HG02970 (cell line): ENCODE data around the gene RNF17.

ENCODE experiments used
- ATAC-seq: cut with Tn5 transposase; IDR thresholded peaks from one replicate; pipeline ENCODE4 v1.9.1; 2021; ENCODE audit warnings: mild to moderate bottlenecking, moderate library complexity, moderate number of reproducible peaks; ENCODE audit not compliant: unreplicated experiment, low FRiP score

RNF17 gene

GRCh38 chr13:24854311-24854710 lies 90.3 kb downstream of the RNF17 start:
- ATAC-seq: no peak

- ATAC-seq: no peak
These were observed 95.0 kb downstream of the RNF17 start for GRCh38 chr13:24858953-24859352.

DNA sequence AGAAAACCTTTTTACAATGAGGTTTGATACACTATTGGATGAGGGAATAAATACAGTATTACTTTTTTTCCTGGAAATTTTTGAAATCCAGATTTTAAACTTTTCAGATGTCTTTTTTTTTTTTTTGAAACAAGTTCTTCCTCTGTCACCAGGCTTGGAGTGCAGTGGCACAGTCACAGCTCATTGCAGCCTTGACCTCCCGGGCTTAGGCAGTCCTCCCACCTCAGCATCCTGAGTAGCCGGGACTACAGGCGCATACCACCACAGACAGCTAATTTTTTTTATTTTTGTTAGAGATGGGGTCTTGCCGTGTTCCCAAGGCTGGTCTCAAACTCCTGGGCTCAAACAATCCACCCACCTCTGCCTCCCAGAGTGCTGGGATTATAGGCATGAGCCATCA lies 96.8 kb downstream of the RNF17 start:
- ATAC-seq: no peak

GRCh38 chr13:24861617-24862362 lies 97.8 kb downstream of the RNF17 start:
- ATAC-seq: no peak

DNA sequence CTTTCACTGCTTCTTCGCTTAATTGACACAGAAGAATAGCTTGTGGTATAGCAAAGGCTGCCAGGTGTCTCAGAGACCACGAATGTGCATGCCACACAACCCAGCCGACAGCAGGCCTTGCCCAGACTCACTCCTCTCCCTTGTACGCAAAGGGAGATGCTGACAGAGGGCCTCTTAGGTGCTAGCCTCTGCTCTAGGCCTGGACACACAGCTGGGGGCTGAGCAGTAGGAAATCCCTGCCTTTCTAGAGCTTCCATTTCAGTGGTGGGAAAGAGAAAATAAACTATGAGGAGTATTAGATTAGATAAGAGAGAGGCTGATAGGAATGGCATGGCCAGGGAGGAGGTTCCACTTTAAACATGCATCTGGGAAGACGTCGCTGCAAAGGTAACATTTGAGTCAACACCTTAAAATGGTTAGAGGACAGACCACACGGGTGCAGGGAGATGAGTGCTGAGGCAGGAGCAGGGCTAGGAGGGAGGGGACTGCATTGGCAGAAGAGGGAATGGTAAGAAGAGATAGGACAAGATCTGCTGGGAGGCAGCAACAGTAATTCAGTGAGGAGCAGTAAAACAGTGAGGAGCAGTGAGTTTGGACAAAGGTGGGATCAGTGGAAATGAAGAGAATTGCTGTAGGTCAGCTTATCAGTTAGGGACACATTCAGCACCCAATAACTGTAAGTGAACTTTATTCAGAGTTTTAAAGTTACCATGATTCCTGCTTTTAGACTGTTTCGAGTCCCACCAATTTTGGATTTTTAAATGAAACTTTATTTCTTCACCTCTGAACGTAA lies 100.0 kb downstream of the RNF17 start:
- no peak for ATAC-seq

- ATAC-seq: no peak
These were observed 100.6 kb downstream of the RNF17 start for GRCh38 chr13:24864579-24864978.

- no peak for ATAC-seq
These were observed 101.4 kb downstream of the RNF17 start for GRCh38 chr13:24865163-24865953.

DNA sequence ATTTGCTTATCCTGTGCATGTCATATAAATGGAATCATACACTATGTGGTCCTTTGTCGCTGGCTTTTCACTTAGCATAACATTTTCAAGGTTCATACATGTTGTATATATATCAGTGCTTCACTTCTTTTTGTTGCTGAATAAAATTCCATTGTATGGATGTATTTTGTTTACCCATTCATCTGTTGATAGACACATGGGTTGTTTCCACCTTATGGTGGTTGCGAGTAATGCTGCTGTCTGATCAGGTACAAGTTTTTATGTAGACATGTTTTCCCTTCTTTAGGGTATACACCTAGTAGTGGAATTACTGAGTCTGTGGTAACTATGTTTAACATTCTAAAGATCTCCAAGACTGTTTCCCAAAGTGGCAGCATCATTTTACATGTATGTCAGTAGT lies 102.5 kb downstream of the RNF17 start:
- ATAC-seq: no peak

DNA sequence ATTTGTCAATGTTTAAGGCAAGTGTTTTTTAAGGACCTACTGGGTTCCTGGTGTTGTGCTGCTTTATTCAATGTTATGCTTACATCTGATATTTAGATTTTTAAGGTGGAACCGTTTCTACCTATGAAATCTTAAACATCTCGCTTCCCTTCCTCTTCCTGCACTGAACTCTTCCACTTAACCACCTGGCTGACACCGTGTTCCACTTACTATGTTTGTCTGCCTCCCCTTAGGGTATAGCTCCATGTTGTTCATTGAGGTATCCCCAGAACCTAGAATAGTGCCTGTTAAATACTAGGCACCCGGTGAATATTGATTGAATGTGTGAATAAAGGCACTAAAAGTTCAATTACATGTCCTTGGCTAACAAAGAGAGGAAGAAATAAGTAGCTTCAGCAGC lies 104.9 kb downstream of the RNF17 start:
- ATAC-seq: no peak

DNA sequence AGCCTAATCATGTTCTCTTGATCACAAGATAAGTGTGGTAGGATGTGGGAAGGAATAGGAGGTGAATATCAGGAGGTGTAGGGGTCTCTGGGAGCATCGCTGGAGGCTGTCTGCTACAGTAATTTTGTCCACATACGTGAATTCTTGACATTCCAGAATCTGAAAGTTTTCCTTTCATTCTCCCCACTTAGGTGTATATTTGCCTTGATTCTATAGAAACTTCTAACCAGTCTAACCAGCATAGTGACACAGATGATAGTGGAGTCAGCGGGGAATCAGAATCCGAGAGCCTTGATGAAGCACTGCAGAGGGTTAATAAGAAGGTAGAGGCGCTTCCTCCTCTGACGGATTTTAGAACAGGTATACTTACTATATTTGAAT lies 106.4 kb downstream of the RNF17 start:
- ATAC-seq: no peak

GRCh38 chr13:24875566-24875965 lies 111.6 kb downstream of the RNF17 start:
- ATAC-seq: no peak

DNA sequence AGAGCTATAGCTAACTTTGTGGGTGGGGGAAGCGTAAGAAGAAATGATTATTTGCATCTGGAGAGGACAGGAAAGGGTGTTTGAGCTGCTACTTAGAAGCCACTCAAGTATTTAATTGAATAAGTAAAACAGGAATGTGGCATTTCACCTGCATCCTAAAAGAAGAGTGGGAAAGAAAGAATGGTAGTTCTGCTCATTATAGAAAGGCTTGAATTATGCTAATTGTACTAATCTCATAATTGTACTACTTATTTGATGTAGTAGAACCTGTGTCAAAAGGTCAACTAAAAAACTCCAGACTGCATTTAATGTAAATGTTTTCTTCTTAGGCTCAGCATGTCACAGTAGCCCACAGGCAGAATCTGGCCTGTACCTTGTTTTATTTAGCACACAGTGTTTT lies 113.6 kb downstream of the RNF17 start:
- no peak for ATAC-seq

DNA sequence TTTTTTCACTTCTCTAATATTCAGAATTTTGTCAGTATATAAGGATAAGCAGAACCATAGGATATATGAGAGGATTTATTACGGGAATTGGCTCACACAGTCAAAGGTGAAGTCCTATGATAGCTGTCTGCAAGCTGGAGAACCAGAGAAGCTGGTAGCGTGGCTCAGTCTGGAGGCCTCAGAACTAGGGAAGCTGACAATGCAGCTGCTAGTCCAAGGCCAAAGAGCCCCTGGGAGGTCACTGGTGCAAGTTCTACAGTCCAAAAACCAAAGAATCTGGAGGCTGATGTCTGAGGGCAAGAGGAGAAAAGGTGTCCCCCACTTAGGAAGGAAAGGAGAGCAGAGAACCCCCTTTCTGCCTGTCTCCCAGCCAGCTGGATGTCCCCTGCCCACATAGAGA lies 114.4 kb downstream of the RNF17 start:
- ATAC-seq: no peak

- ATAC-seq: no peak
These were observed 118.7 kb downstream of the RNF17 start for GRCh38 chr13:24882665-24883064.

DNA sequence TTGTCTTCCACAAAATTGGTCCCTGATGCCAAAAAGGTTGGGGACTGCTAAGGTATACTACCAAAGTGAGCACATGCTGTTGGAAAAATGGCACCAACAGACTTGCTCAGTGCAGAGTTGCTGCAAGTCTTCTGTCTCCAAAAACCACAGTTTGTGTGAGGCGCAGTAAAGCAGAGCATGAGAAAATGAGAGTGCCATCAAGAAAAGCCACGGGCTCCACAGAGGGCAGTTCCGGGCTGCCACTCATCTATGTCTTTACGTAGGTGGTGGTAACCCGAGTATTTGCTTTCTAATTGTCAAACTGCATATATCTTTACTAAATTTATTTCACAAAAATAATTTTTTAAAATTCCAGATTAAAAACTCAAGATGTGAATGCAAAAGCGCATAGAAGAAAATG lies 123.8 kb downstream of the RNF17 start:
- ATAC-seq: no peak

- ATAC-seq: no peak
These were observed 124.4 kb downstream of the RNF17 start for GRCh38 chr13:24888291-24888931.

- ATAC-seq: no peak
These were observed 126.3 kb downstream of the RNF17 start for GRCh38 chr13:24890256-24890655.

DNA sequence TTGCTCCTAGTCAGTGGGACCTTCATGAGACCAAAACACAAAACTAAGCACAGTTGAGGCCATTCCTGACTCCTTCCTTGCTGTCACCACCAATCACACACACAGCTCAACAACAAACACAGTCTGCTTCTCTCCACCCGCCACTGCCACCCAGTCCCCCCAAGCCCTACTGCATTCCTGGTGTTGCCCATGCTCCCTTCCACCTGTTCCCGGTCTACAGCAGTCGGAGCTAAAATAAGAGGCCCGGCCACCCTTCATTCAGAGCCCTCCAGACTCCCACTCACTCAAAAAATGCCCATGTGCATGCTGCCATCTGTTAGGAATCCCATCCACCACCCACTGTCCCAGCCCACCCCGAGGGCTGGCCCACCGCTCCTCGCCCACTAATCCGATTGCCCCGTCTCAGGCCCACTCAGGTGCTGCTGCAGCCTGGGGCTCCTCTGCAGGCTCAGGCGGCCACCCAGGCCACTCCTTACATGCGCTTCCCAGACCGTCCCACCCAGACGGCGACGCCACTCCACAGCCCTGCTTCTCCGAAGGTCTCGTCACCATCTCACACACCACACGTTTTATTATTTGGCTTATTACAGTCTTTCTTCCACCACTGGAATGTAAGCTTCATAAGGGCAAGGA lies 127.6 kb downstream of the RNF17 start:
- ATAC-seq: no peak

DNA sequence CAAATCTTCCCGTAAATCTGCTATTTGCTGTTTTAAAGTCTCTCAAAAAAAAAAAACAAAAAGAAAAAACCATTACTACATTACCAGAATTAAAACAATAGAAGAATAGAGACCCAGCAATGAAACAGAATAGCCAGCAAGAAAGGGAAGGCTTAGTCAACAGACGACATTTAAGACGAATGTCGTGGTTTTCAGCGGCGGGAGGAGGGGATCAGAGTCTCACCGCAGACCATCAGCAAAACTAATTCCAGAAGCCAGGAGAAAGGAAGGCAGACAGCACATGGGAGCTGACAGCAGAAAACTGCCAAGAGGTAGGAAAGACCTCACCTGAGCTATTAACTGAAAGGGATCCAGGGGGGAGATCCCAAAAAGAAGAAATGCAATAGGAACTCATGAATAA lies 128.9 kb downstream of the RNF17 start:
- no peak for ATAC-seq

DNA sequence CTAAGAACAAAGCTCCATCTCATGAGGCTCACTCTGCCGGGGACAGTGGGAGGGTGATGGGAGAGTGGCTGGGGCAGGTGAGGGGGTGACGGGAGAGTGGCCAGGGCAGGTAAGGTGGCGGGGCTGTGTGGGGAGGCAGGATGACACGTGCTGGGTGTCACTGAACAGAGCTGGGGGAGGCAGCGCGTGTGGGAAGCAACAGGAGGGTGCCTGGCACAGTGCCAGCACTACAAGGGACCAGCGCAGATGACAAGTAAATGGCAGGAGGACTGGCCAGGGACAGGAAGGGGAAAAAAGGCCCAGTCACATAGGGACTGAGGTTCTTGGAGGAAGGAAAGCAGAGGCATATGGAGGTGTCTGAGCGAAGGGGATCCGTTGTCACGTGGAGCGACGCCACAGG lies 129.9 kb downstream of the RNF17 start:
- no peak for ATAC-seq
